Adrenal gland (tissue), 12 donors: ENCODE measurements around the gene RYR2. TPM values are rescaled to one million over a fixed set of nuclear protein-coding genes. Genes with fewer than 3 reads are reported as not detected.

ENCODE experiments used
- DNase-seq, 7 donors: peaks; one replicate each; pipeline ENCODE4 v3.0.0-alpha.2; 2019 to 2020
- H3K27ac ChIP-seq, 5 donors: fragments of 200-600 bp; sonication (generic) in 4 of 5; 1 replicate in 3 of 5; 2 replicates in 2 of 5; pipeline versions ENCODE4 v1.5.1 to v1.8.0; 2016 to 2020; ENCODE audit warnings: mild to moderate bottlenecking in 1 of 5
- H3K27me3 ChIP-seq: fragments of 200-600 bp; 2 replicates; pipeline ENCODE4 v1.8.0; 2021
- H3K36me3 ChIP-seq, 2 donors: fragments of 200-600 bp; replicated peaks in 1 of 2; 1 replicate in 1 of 2; 2 replicates in 1 of 2; pipeline versions ENCODE4 v1.5.1 to v1.8.0; 2018 to 2022
- H3K4me1 ChIP-seq, 2 donors: fragments of 200-600 bp; replicated peaks in 1 of 2; 1 replicate in 1 of 2; 2 replicates in 1 of 2; pipeline versions ENCODE4 v1.5.1 to v1.8.0; 2018 to 2021
- H3K4me3 ChIP-seq, 4 donors: fragments of 200-600 bp; sonication (generic) in 3 of 4; one replicate each; pipeline ENCODE4 v1.5.1; 2016 to 2018
- H3K9me3 ChIP-seq, 3 donors: fragments of 200-600 bp; sonication (generic) in 1 of 3; replicated peaks in 1 of 3; 1 replicate in 2 of 3; 2 replicates in 1 of 3; pipeline versions ENCODE4 v1.5.1 to v1.8.0; 2016 to 2021
- POLR2A ChIP-seq, 2 donors: fragments of 450-650 bp; IDR thresholded peaks; one replicate each; pipeline ENCODE4 v1.6.1; 2017; ENCODE audit warnings: antibody characterized with exemption in 2 of 2, mild to moderate bottlenecking in 2 of 2, moderate library complexity in 1 of 2
- WGBS, 4 donors: extraction: QIAGEN DNeasy Blood & Tissue Kit in 2 of 4; methylation state at CpG; one replicate each; pipeline versions ENCODE4 v1.1.5 to v1.1.7; 2013 to 2017; 5-methylcytosine and 5-hydroxymethylcytosine counted together
- intact Hi-C, 2 donors: fragments of 100-400 bp; cut with DNase I; formaldehyde crosslinking; loops; one replicate each; pipeline versions ENCODE4 v1.14.1 to v1.15.0; 2022 to 2023
- polyA plus RNA-seq, 3 donors: library from polyadenylated mRNA; stranded (reverse); fragments of 200-250 nt in 2 of 3; fragments of 350-450 nt in 1 of 3; fragmentation: Illumina TruSeq in 1 of 3; extraction: RNeasy Lipid Tissue Mini Kit (QIAGEN cat#74804) in 1 of 3; gene quantifications; one replicate each; pipeline ENCODE4 v1.2.3, GENCODE V29; 2013 to 2014
- total RNA-seq, 9 donors: library from RNA; depleted of rRNA in 4 of 9; stranded (reverse); fragments of >200 nt in 4 of 9; fragments of 120-200 nt in 1 of 9; fragmentation: NEBNext Ultra II Directional in 1 of 9; extraction: Animal tissue kit (Norgen Biotek cat#: 25700) in 1 of 9; gene quantifications; one replicate each; pipeline versions ENCODE4 v1.1.0 to v1.2.4, GENCODE V29; 2013 to 2023
- TF ChIP-seq, protein P1 (sequence below), 6 experiments: fragments of 450-650 bp in 4 of 6; fragments of 200-600 bp in 2 of 6; sonication (generic) in 1 of 6; IDR thresholded peaks; 1 replicate in 5 of 6; 2 replicates in 1 of 6; pipeline versions ENCODE4 v1.5.1 to v1.8.0; 2016 to 2021; ENCODE audit warnings: antibody characterized with exemption in 6 of 6, mild to moderate bottlenecking in 2 of 6, moderate library complexity in 1 of 6
- donor health status: healthy with polysubstance abuse.
- donor health status: Bipolar disorder and iron deficiency.
- donor health status: DM: yes; HTN: yes; CAD: no.
- donor health status: DM: no; HTN: no; CAD: no.
- donor health status: DM: no; HTN: no; CAD: no.
- donor health status: DM: yes; HTN: yes; CAD: no.

The RYR2 gene
- total and polyA plus RNA-seq, 12 donors: 0.07 to 6.3 (median 0.18) TPM; not detected in 1

DNA sequence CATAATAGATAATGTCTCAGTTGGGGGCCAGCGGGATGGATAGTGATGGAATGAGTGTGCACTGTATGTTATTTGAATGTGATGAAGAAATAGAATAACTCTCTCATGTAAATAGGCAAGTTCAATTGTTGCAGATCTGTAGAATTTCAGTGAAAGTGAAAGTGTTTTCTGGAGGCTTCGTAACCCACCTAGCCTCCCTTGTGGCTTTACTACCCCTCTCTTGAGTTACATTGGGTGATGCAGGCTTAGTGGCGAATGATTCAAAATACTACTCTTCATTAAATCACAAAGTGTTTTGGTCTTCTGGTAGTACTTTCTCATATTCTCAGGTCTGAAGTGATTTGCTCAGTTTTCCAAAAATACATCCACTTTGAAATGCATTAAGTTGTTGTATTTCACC is 436.9 kb downstream of the RYR2 start:
- Histone ChIP-seq H3K36me3 (no peaks in the 10 kb centered on the region), H3K27me3 (no peaks in the 10 kb centered on the region), H3K4me3 (no peak overlapping the region), H3K9me3 (no peaks in the 10 kb centered on the region), H3K27ac (no peak overlapping the region), H3K4me1 (no peaks in the 10 kb centered on the region)
- TF ChIP-seq, protein P1, sequence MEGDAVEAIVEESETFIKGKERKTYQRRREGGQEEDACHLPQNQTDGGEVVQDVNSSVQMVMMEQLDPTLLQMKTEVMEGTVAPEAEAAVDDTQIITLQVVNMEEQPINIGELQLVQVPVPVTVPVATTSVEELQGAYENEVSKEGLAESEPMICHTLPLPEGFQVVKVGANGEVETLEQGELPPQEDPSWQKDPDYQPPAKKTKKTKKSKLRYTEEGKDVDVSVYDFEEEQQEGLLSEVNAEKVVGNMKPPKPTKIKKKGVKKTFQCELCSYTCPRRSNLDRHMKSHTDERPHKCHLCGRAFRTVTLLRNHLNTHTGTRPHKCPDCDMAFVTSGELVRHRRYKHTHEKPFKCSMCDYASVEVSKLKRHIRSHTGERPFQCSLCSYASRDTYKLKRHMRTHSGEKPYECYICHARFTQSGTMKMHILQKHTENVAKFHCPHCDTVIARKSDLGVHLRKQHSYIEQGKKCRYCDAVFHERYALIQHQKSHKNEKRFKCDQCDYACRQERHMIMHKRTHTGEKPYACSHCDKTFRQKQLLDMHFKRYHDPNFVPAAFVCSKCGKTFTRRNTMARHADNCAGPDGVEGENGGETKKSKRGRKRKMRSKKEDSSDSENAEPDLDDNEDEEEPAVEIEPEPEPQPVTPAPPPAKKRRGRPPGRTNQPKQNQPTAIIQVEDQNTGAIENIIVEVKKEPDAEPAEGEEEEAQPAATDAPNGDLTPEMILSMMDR (IDR thresholded peaks at IDR 0.05): no peak
- TF ChIP-seq POLR2A (IDR thresholded peaks at IDR 0.05): no peak
- WGBS, 4 donors: 71 to 92% (median 86%) methylated on average over 3 of the region's 3 CpGs
- no peak for DNase-seq
- intact Hi-C loops: no loop called here

DNA sequence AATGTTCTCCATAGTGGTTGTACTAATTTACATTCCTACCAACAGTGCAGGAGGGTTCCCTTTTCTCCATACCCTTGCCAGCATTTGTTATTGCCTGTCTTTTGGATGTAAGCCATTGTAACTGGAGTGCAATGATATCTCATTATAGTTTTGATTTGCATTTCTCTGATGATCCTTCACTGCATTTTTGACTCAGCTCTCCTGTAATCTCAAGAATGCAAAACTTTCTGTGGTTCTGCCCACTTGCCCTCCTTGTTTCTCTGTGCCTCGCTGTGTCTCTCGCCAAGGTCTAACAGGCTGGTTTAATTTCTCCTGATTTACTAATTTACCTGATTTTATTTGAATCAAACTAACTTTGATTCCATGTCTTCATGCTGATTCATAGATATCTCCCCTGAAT is 440.8 kb downstream of the RYR2 start:
- Histone ChIP-seq H3K36me3 (no peaks in the 10 kb centered on the region), H3K4me1 (no peaks in the 10 kb centered on the region), H3K9me3 (no peaks in the 10 kb centered on the region), H3K4me3 (no peak overlapping the region), H3K27me3 (no peaks in the 10 kb centered on the region), H3K27ac (no peak overlapping the region)
- intact Hi-C loops: no loop called here
- WGBS, 4 donors: 89 to 98% (median 91%) methylated on average over 2 of the region's 2 CpGs
- DNase-seq: no peak
- no peak for TF ChIP-seq POLR2A (IDR thresholded peaks at IDR 0.05)
- TF ChIP-seq, protein P1 (IDR thresholded peaks at IDR 0.05): no peak

DNA sequence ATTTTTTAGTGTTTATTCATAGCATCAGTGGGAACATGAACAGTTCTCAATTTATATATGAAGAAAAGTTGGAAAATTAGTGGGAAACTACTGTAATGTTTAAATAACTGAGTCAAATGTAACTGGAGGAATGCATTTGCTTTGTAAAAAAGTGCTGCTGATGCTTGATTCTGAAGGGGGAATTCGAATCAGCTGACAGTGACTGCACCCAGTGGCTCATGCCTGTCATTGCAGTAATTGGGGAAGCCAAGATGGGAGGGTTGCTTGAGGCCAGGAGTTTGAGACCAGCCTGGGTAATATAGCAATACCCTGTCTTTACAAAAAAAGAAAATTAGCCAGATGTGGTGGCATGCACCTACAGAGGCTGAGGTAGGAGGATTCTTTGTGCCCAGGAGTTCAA is 450.4 kb downstream of the RYR2 start:
- H3K27me3 ChIP-seq: no peaks in the 10 kb centered on the region
- WGBS, 4 donors: 31 to 58% (median 35%) methylated on average over 1 of the region's 1 CpG
- H3K27ac ChIP-seq: no peak overlapping the region
- no peak overlapping the region for H3K4me3 ChIP-seq
- no peaks in the 10 kb centered on the region for H3K4me1 ChIP-seq
- no peaks in the 10 kb centered on the region for H3K36me3 ChIP-seq
- TF ChIP-seq, protein P1 (IDR thresholded peaks at IDR 0.05): no peak
- TF ChIP-seq POLR2A (IDR thresholded peaks at IDR 0.05): no peak
- DNase-seq: no peak
- intact Hi-C loops: no loop called here
- no peaks in the 10 kb centered on the region for H3K9me3 ChIP-seq

DNA sequence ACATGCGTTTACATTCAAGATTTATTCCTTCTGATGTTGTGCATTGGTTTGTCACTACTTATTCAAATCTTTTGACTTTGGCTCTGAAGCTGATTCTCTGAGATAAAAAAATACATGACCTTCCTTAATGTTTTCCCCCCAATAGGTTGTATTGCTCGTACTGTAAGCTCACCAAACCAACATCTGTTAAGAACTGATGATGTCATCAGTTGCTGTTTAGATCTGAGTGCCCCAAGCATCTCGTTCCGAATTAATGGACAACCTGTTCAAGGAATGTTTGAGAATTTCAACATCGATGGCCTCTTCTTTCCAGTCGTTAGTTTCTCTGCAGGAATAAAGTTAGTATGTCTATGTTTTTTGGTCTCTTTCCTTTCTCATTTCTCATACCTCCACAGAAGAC is 458.6 kb downstream of the RYR2 start:
- TF ChIP-seq, protein P1 (IDR thresholded peaks at IDR 0.05): no peak
- TF ChIP-seq POLR2A (IDR thresholded peaks at IDR 0.05): no peak
- no peak for DNase-seq
- 71 to 83% (median 75%) methylated on average over 6 of the region's 6 CpGs for WGBS, 4 donors
- Histone ChIP-seq H3K4me1 (no peaks in the 10 kb centered on the region), H3K36me3 (no peaks in the 10 kb centered on the region), H3K27me3 (no peaks in the 10 kb centered on the region), H3K9me3 (no peaks in the 10 kb centered on the region), H3K27ac (no peak overlapping the region), H3K4me3 (no peak overlapping the region)
- intact Hi-C loops: no loop called here
